Endothelial cell of umbilical vein (primary cell): ENCODE data around the gene ABCF2. TPM values are rescaled to one million over a fixed set of nuclear protein-coding genes. Genes with fewer than 3 reads are reported as not detected.

ENCODE experiments used
- BruUV-seq: library from RNA; stranded (reverse); fragments of 400-500 nt; replicated peaks from 2 replicates; lab custom pipeline; 2021; lab: Mats Ljungman, UMichigan
- CTCF ChIA-PET: fragments of 300-600, 350-600 bp; sonication (Branson Sonifier 250); formaldehyde crosslinking; loops from one replicate; lab custom pipeline; 2021; ENCODE audit warnings: antibody characterized with exemption, inconsistent platforms; lab: Charles Lee
- POLR2A ChIA-PET: fragments of 300-600, 350-600 bp; sonication (Branson Sonifier 250); formaldehyde crosslinking; loops from one replicate; lab custom pipeline; 2021; ENCODE audit warnings: antibody characterized with exemption, inconsistent platforms; lab: Charles Lee
- DNase-seq: peaks from one replicate; pipeline ENCODE4 v3.0.0-alpha.2; 2011; ENCODE audit warnings: low read depth, low spot score
- FAIRE-seq: peaks from 2 replicates; lab custom pipeline; 2011; peaks lifted over from hg19 to GRCh38; lab: Jason Lieb, UNC
- H2AFZ ChIP-seq: 2 replicates; pipeline ENCODE4 v1.6.0; 2012; ENCODE audit warnings: low read depth, low read length, control low read depth, inconsistent platforms
- H3K27ac ChIP-seq: 2 replicates; pipeline ENCODE4 v1.5.1; 2011; ENCODE audit warnings: low read depth, mild to moderate bottlenecking, control low read depth, low read length, moderate library complexity; ENCODE audit not compliant: insufficient read depth
- H3K27me3 ChIP-seq, 2 experiments: 2 replicates each; pipeline versions ENCODE4 v1.6.0 to v1.6.1; 2011; ENCODE audit warnings: low read length in 2 of 2, mixed read lengths in 1 of 2; ENCODE audit not compliant: control insufficient read depth in 2 of 2, insufficient read depth in 2 of 2
- H3K36me3 ChIP-seq, 2 experiments: 2 replicates in 1 of 2; 3 replicates in 1 of 2; pipeline ENCODE4 v1.5.1; 2011; ENCODE audit warnings: low read length in 2 of 2, mild to moderate bottlenecking in 1 of 2, moderate library complexity in 1 of 2; ENCODE audit not compliant: control insufficient read depth in 2 of 2, insufficient read depth in 2 of 2; ENCODE audit errors: extremely low read depth in 1 of 2
- H3K4me1 ChIP-seq: 3 replicates; pipeline ENCODE4 v1.5.1; 2011; ENCODE audit warnings: mild to moderate bottlenecking, low read length; ENCODE audit not compliant: control insufficient read depth, insufficient read depth; ENCODE audit errors: extremely low read depth
- H3K4me2 ChIP-seq: 2 replicates; pipeline ENCODE4 v1.6.1; 2011; ENCODE audit warnings: low read length, control low read depth, mixed read lengths; ENCODE audit not compliant: insufficient read depth
- H3K4me3 ChIP-seq, 3 experiments: fragments of 200-600 bp in 1 of 3; sonication (generic), shearing (Covaris generic) in 1 of 3; replicated peaks in 1 of 3; 2 replicates each; pipeline ENCODE4 v1.5.1; 2011 to 2016; ENCODE audit warnings: control low read depth in 3 of 3, low read length in 3 of 3, mild to moderate bottlenecking in 2 of 3, inconsistent platforms in 1 of 3, low read depth in 1 of 3, moderate library complexity in 1 of 3; ENCODE audit not compliant: insufficient read depth in 1 of 3
- H3K79me2 ChIP-seq: 2 replicates; pipeline ENCODE4 v1.6.0; 2012; ENCODE audit warnings: low read length, inconsistent platforms; ENCODE audit not compliant: control insufficient read depth, insufficient read depth
- H3K9ac ChIP-seq: replicated peaks from 2 replicates; pipeline ENCODE3; 2011; ENCODE audit warnings: low read length, control low read depth; ENCODE audit not compliant: insufficient read depth; ENCODE audit errors: extremely low read depth
- H3K9me1 ChIP-seq: replicated peaks from 3 replicates; pipeline ENCODE4 v1.6.0; 2011; ENCODE audit warnings: mild to moderate bottlenecking, low read length; ENCODE audit not compliant: control insufficient read depth, insufficient read depth; ENCODE audit errors: extremely low read depth
- H3K9me3 ChIP-seq: replicated peaks from 2 replicates; pipeline ENCODE4 v1.5.1; 2012; ENCODE audit warnings: low read length, inconsistent platforms; ENCODE audit not compliant: control insufficient read depth, insufficient read depth
- H4K20me1 ChIP-seq: replicated peaks from 2 replicates; pipeline ENCODE3; 2011; ENCODE audit warnings: mild to moderate bottlenecking, low read length; ENCODE audit not compliant: control insufficient read depth, insufficient read depth; ENCODE audit errors: extremely low read depth
- EZH2 ChIP-seq: IDR thresholded peaks from 2 replicates; pipeline ENCODE4 v1.6.1; 2012; ENCODE audit warnings: borderline replicate concordance, low read depth, mild to moderate bottlenecking, moderate library complexity, low read length, inconsistent platforms; ENCODE audit not compliant: severe bottlenecking
- FOS ChIP-seq: IDR thresholded peaks from 2 replicates; pipeline ENCODE4 v1.6.1; 2011; ENCODE audit warnings: mild to moderate bottlenecking, low read length, moderate library complexity, borderline replicate concordance; ENCODE audit not compliant: insufficient read depth
- GATA2 ChIP-seq: IDR thresholded peaks from 2 replicates; pipeline ENCODE4 v1.7.0; 2011; ENCODE audit warnings: low read depth, mild to moderate bottlenecking, moderate library complexity, mixed read lengths, low read length; ENCODE audit not compliant: insufficient read length, insufficient read depth
- JUN ChIP-seq: IDR thresholded peaks from 2 replicates; pipeline ENCODE4 v1.6.1; 2011; ENCODE audit warnings: borderline replicate concordance, low read depth; ENCODE audit not compliant: insufficient read length, insufficient read depth
- MYC ChIP-seq: IDR thresholded peaks from one replicate; pipeline ENCODE4 v1.6.1; 2011; ENCODE audit warnings: mild to moderate bottlenecking, low read depth, low read length
- POLR2A ChIP-seq: IDR thresholded peaks from 2 replicates; pipeline ENCODE4 v1.6.1; 2012; ENCODE audit warnings: low read depth, mild to moderate bottlenecking, control low read depth, low read length
- POLR2AphosphoS5 ChIP-seq: IDR thresholded peaks from 2 replicates; pipeline ENCODE4 v1.6.1; 2012; ENCODE audit warnings: low read depth, mild to moderate bottlenecking, control low read depth, low read length, moderate library complexity; ENCODE audit not compliant: insufficient read depth
- dilution Hi-C: fragments of 300-500 bp; cut with MboI; formaldehyde crosslinking; loops from one replicate; pipeline ENCODE4 v1.15.0; 2019; ENCODE audit warnings: low sequenced_read_pairs; ENCODE audit not compliant: extremely low pct_ligation_motif_present
- intact Hi-C: fragments of 100-400 bp; cut with micrococcal nuclease; formaldehyde crosslinking; loops from one replicate; pipeline ENCODE4 v1.10.0; 2022
- polyA plus RNA-seq, 4 experiments: library from polyadenylated mRNA; depleted of rRNA in 3 of 4; stranded (reverse) in 3 of 4; unstranded in 1 of 4; fragments of >200 nt; gene quantifications; 2 replicates each; pipeline versions ENCODE4 v1.2.1 to v1.2.3, GENCODE V29; 2011 to 2012; ENCODE audit warnings: missing spikeins in 1 of 4
- total RNA-seq: library from RNA; stranded (reverse); gene quantifications from 2 replicates; pipeline ENCODE4 v1.2.3, GENCODE V29; 2021
- TF ChIP-seq, protein P1 (sequence below): IDR thresholded peaks from 2 replicates; pipeline ENCODE4 v1.6.1; 2011; ENCODE audit not compliant: insufficient read depth, insufficient read length
- TF ChIP-seq, protein P2 (sequence below), 2 donors: IDR thresholded peaks; 1 replicate in 1 of 2; 2 replicates in 1 of 2; pipeline ENCODE4 v1.5.1; 2011; ENCODE audit warnings: low read length in 2 of 2, mild to moderate bottlenecking in 2 of 2, moderate library complexity in 2 of 2, control low read depth in 1 of 2, inconsistent platforms in 1 of 2, low read depth in 1 of 2; ENCODE audit not compliant: insufficient read depth in 1 of 2; ENCODE audit errors: extremely low read depth in 1 of 2

The ABCF2 gene
- total and polyA plus RNA-seq, 2 donors (not counting 3 experiments of a cell fraction or from before 2014, with no cell fraction given): 45.3 to 61.6 TPM

DNA sequence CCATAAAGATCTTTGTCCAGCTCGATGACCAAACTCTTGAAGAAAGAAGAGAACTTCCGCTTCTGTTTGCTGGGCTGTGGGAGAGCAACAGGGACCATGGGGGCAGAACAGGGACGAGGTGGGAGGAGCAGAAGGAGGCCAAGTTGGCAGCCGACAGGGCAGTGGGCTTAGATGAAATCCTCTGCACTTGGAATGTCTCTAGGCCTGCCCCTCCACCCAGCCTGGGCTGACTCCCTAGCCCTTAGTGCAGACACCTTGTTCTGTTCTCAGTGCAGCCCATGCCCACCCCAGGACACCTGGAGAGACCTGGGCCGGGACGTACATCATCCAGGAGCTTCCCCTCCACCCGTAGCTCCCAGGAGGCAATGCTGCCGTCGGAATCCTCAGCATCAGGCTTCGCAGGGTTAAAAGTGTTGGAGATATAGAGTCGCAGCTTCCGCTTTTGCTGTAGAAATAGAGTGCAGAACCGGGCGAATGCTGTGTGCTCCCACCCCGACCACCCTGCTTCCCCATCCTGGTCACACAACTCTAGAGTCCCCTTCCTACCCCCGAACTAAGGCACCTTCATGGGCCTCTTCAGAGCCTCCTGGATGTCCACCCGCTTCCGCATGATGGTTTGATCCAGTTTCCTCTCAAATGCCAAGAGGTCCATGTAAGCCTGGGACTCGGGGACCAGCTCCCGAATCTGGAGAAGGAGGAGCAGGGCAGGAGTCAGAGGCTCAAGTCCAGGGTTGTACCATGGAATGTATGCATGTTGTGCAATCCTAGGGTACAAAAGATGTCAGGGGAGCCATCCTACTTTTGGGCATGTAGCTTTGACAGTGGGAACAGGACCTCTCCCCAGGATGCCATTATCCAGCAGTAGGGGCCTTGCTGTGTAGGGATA, 15.4 kb upstream of the ABCF2 start:
- Histone ChIP-seq H3K9me1 (no peaks in the 10 kb centered on the region), H3K9me3 (no peaks in the 10 kb centered on the region), H3K36me3 (peaks cover 0 to 14% of the 10 kb centered on the region in 2 experiments), H3K27ac (no peak overlapping the region), H2AFZ (no peak overlapping the region), H3K4me1 (peaks cover 5% of the 10 kb centered on the region), H3K27me3 (peaks cover 0 to 6% of the 10 kb centered on the region in 2 experiments), H3K4me3 (no peak overlapping the region), H3K9ac (no peak overlapping the region), H3K79me2 (no peaks in the 10 kb centered on the region), H3K4me2 (no peak overlapping the region), H4K20me1 (no peaks in the 10 kb centered on the region)
- ChIA-PET CTCF (interaction anchor here (0.6 to 3.0 kb wide), 6 partner anchors 9 to 254 kb away, joined by 3 to 58 read pairs (median 16); partner anchors contain the start of genes ABCF2 and CHPF2), POLR2A (no interaction called here)
- no peak for FAIRE-seq
- dilution Hi-C loops (no loop called here), intact Hi-C loops (no loop called here)
- TF ChIP-seq MYC (no peak), FOS (no peak), JUN (no peak), POLR2A (peak; percentile 4), EZH2 (no peak), GATA2 (no peak), POLR2AphosphoS5 (peak; percentile 5)
- TF ChIP-seq, protein P1, sequence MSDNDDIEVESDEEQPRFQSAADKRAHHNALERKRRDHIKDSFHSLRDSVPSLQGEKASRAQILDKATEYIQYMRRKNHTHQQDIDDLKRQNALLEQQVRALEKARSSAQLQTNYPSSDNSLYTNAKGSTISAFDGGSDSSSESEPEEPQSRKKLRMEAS: no peak
- TF ChIP-seq, protein P2, sequence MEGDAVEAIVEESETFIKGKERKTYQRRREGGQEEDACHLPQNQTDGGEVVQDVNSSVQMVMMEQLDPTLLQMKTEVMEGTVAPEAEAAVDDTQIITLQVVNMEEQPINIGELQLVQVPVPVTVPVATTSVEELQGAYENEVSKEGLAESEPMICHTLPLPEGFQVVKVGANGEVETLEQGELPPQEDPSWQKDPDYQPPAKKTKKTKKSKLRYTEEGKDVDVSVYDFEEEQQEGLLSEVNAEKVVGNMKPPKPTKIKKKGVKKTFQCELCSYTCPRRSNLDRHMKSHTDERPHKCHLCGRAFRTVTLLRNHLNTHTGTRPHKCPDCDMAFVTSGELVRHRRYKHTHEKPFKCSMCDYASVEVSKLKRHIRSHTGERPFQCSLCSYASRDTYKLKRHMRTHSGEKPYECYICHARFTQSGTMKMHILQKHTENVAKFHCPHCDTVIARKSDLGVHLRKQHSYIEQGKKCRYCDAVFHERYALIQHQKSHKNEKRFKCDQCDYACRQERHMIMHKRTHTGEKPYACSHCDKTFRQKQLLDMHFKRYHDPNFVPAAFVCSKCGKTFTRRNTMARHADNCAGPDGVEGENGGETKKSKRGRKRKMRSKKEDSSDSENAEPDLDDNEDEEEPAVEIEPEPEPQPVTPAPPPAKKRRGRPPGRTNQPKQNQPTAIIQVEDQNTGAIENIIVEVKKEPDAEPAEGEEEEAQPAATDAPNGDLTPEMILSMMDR (IDR thresholded peaks at IDR 0.05; ENCODE audit: extremely low read depth in 1 of 2, insufficient read depth in 1 of 2, low read depth in 1 of 2, low read length in 2 of 2): no peak
- no TSS peak for BruUV-seq
- DNase-seq: no peak
